Measurements from ENCODE around the gene SHROOM3. TPM values are rescaled to one million over a fixed set of nuclear protein-coding genes. Genes with fewer than 3 reads are reported as not detected.

SHROOM3 gene
- total RNA-seq, 1 experiment from 2014 or later, result 27.6 TPM

DNA sequence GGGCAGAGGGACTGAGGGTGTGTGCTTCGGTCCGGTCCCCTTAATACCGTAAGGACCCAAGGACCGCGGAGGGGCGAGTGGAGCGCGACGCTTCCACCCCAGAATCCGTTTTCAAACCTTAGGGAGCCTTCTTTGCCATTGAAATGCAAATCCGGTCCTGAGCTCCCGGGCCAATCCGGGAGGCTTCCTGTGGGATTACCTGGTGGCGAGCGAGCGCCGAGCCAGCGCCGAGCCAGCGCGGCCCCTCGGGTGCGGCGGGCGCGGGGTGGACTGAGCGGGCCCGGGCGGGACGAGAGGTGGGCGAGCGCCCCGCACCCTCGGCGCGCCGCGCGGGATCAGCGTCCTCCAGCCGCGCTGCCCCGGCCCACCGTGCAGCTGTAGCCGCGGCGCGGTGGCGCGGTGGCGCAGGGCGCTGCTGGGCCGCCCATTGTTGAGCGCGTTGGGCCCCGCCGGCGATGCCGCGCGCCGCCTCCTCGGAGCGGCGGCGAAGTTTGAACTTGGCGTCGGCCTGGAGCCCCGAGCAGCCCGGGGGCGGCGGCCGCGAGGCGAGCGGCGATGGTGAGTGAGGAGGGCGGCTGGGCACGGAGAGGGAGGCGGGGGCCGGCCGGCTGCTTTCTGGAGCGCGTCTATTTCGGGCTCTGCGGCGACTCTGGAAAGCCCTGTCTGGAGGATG is 254.3 kb downstream of the SHROOM3 start:
- H3K79me2 ChIP-seq (ENCODE audit: insufficient read depth, low read length), result peaks cover 25% of the 10 kb centered on the region; the same call in 1 of the 2 replicates
- no peak overlapping the region for H2BK12ac ChIP-seq (ENCODE audit: insufficient read length, low read depth, low read length)
- H2AFZ ChIP-seq (ENCODE audit: low read length), result no peak overlapping the region
- H3K23me2 ChIP-seq (ENCODE audit: insufficient read length, low read depth, low read length, poor library complexity, severe bottlenecking), result peaks cover 8% of the 10 kb centered on the region
- WGBS (ENCODE audit: extremely low coverage, insufficient read length, low lambda C conversion rate), result no CpG with 5 or more reads among the region's 87 CpGs
- H3K4ac ChIP-seq (ENCODE audit: low read depth, low read length), result no peak overlapping the region; the same call in 1 of the 2 replicates
- H2BK120ac ChIP-seq (ENCODE audit: low read depth, low read length, poor library complexity, severe bottlenecking), result no peak overlapping the region
- peaks cover 39 to 47% of the 10 kb centered on the region in 2 experiments for H3K4me1 Mint-ChIP-seq
- H4K20me1 ChIP-seq (ENCODE audit: control insufficient read depth, insufficient read depth, insufficient read length), result no peaks in the 10 kb centered on the region
- H3K4me2 ChIP-seq (ENCODE audit: insufficient read depth, insufficient read length, low read length), result peak overlapping the region; percentile 96
- no peak overlapping the region for H2BK5ac ChIP-seq (ENCODE audit: insufficient read length, low read length)
- H3K27me3 Mint-ChIP-seq (ENCODE audit: low read depth), result peaks cover 5% of the 10 kb centered on the region; the same call in 1 of the 2 replicates
- peak overlapping the region; percentile 53 for H3K18ac ChIP-seq (ENCODE audit: insufficient read length, low read depth, low read length)
- H3K4me1 ChIP-seq (ENCODE audit: insufficient read depth, low read length), result peaks cover 9% of the 10 kb centered on the region
- DNase-seq, result peak; percentile 82
- peak overlapping the region; percentile 85 for H3K9ac ChIP-seq (ENCODE audit: extremely low read depth, insufficient read length, low read length)
- peaks cover 0 to 6% (median 3%) of the 10 kb centered on the region in 3 experiments; a peak in 1 of 7 replicates for H3K36me3 Mint-ChIP-seq (ENCODE audit: insufficient read depth in 1 of 3, low read depth in 3 of 3)
- no peak overlapping the region for H3K23ac ChIP-seq (ENCODE audit: insufficient read length, low read depth, low read length)
- no peaks in the 10 kb centered on the region; the same call in 1 of the 2 replicates for H3K27me3 ChIP-seq (ENCODE audit: insufficient read depth, low read length)
- TF ChIP-seq, protein P1, sequence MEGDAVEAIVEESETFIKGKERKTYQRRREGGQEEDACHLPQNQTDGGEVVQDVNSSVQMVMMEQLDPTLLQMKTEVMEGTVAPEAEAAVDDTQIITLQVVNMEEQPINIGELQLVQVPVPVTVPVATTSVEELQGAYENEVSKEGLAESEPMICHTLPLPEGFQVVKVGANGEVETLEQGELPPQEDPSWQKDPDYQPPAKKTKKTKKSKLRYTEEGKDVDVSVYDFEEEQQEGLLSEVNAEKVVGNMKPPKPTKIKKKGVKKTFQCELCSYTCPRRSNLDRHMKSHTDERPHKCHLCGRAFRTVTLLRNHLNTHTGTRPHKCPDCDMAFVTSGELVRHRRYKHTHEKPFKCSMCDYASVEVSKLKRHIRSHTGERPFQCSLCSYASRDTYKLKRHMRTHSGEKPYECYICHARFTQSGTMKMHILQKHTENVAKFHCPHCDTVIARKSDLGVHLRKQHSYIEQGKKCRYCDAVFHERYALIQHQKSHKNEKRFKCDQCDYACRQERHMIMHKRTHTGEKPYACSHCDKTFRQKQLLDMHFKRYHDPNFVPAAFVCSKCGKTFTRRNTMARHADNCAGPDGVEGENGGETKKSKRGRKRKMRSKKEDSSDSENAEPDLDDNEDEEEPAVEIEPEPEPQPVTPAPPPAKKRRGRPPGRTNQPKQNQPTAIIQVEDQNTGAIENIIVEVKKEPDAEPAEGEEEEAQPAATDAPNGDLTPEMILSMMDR (conservative IDR thresholded peaks at IDR 0.05), result no peak
- peak overlapping the region; percentile 83 to 100 for H3K4me3 Mint-ChIP-seq
- no peak overlapping the region for H2AK5ac ChIP-seq (ENCODE audit: insufficient read length, low read length)
- H3K14ac ChIP-seq (ENCODE audit: insufficient read depth, low read length), result peak overlapping the region; percentile 98
- peaks cover 4% of the 10 kb centered on the region for H3K79me1 ChIP-seq (ENCODE audit: insufficient read depth, low read depth, low read length, poor library complexity, severe bottlenecking)
- H3K9me3 ChIP-seq (ENCODE audit: control insufficient read depth, low read depth, low read length), result no peaks in the 10 kb centered on the region
- H2BK15ac ChIP-seq (ENCODE audit: low read depth, low read length), result no peak overlapping the region
- no peak overlapping the region for H3K56ac ChIP-seq (ENCODE audit: insufficient read length, low read depth, low read length)
- no peak overlapping the region for H3T11ph ChIP-seq (ENCODE audit: low read length)
- H4K5ac ChIP-seq (ENCODE audit: insufficient read length, low read depth, low read length), result no peak overlapping the region
- H3K9me3 Mint-ChIP-seq, result no peaks in the 10 kb centered on the region
- no peak overlapping the region for H3K27ac ChIP-seq (ENCODE audit: insufficient read length, low read depth, low read length)
- no peak overlapping the region for H4K91ac ChIP-seq (ENCODE audit: insufficient read length, low read depth, low read length)
- H4K8ac ChIP-seq (replicated peaks; ENCODE audit: insufficient read length, low read depth, low read length), result no peak overlapping the region
- H3K27ac Mint-ChIP-seq, result peak overlapping the region; percentile 42 to 98 (median 74); a peak in 6 of 7 replicates
- no peak overlapping the region for H2BK20ac ChIP-seq (ENCODE audit: low read depth, low read length, poor library complexity, severe bottlenecking)
